GM21526 (cell line): ENCODE measurements around the gene FOXO6.

Source experiments
- ATAC-seq: cut with Tn5 transposase; IDR thresholded peaks from one replicate; pipeline ENCODE4 v1.9.1; 2021; ENCODE audit warnings: moderate library complexity; ENCODE audit not compliant: unreplicated experiment, low FRiP score

Gene FOXO6

DNA sequence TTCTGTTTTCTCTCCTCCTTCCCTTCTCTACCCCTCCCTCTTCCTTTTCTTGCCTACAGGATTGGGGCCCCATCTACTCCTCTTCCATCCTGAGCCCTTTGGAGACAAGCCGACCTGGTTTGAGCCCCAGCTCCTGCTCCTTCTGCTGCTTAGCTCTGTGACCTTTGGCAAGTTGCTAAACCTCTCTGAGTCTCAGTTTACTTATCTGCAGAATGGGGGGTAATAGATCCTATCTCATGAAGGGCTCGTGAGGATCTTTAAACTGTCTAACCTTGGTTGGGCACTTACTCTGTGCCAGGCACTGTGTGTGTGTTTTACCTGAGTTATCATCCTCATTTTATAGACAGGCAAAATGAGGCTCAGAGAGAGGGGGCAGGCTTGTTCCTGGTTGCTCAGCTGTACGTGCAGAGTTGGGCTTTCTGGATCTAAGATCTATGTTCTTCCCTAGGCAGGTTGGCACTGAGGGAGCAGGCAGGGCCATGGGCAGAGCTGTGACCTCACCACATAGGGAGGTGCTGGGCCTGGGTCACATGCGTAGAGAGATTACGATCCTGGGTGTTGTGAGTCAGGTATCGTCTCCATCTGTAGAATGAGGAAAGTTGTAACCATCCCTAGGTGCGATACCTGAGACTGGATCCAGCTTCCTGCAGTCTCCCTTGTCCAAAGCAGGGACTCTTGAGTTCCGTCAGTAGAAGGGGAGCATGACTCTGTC lies 58.5 kb downstream of the FOXO6 start:
- ATAC-seq: no peak

DNA sequence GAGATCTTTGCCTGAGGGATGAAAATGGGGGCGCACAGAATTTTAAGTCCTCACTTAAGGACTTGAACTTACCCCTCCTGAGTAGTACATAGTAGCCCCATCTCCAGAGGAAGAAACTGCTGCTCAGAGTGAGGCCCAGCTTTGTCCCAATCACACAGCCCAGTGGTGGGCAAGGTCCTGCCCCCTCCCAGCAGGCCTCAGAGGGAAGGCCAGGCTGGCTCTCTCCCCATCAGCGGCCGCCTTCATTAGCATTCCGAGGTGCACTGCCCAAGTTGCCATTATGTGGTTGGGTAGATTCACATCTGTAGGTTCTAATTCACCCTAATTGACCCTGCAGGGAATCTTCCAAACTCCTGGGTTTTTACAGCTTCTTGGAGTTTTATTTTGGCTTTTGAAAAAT lies 59.1 kb downstream of the FOXO6 start:
- ATAC-seq: no peak

DNA sequence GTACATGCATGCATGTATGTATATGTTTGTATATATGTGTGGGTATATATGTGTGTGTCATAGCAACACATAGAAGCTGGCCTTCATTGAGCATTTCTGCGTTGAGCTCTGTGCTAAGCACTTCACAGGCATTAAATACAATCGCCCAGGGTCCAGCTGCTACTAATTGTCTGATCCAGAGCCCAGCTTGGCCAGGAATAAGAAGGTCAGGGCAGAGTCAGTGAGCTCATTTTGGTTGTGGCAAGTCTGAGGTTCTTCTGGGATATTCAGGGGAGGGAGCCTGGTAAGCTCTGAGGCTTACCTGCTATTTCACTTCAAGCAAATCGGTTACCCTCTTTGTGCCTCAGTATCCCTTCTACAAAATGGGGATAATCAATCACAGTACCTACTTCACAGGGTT lies 59.6 kb downstream of the FOXO6 start:
- no peak for ATAC-seq

DNA sequence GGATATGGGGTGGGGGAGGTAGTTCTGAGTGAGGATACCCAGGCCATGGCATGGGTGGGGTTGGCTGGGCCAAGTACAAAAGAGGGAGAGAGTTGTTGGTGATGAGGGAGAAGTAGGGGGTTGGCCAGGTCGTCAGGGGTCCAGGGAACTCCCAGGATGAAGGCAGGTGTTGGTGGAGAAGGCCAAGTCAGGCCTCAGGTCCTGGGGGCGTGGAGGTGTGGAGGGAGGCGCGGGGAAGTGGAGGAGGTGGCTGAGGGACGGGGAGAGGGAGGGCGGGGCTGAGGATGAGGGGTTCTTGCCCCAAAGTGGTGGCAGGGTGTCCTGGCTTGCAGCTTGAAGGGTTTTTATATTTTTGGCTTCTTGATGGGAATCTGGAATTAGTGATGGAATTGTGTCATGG lies 61.1 kb downstream of the FOXO6 start:
- ATAC-seq: no peak

DNA sequence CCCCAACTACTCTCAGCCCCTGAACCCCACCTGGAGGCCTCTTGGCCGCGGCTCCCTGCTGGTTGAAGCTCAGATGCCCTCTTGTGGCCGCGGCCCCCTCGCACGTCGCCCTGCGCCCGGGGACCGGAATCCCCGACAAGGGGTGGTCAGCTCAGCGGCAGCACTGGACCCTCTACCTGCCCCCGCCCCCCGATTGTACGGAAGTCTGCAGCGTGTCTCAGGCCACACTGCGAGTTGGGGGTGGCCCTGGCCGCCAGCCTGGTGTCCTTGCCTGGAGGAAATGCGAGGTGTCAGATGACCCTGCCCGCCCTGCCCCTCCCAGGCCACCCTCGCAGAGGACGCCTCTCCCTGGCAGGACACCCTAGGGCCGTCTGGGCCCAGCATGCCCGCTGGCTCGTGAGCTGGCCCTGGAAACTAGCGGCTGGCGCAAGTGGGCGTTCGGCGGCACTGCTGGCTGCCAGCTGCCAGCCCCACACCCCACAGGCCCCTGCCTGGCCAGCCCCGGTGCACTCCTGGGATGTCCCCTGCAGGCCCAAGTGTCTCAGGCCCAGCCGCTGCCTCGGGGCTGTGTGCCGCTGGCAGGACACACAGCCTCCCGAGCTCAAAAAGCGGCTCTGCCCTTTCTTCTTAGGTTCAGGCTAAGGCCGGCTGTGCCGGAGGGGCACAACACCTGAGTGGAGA lies 62.4 kb downstream of the FOXO6 start:
- no peak for ATAC-seq

DNA sequence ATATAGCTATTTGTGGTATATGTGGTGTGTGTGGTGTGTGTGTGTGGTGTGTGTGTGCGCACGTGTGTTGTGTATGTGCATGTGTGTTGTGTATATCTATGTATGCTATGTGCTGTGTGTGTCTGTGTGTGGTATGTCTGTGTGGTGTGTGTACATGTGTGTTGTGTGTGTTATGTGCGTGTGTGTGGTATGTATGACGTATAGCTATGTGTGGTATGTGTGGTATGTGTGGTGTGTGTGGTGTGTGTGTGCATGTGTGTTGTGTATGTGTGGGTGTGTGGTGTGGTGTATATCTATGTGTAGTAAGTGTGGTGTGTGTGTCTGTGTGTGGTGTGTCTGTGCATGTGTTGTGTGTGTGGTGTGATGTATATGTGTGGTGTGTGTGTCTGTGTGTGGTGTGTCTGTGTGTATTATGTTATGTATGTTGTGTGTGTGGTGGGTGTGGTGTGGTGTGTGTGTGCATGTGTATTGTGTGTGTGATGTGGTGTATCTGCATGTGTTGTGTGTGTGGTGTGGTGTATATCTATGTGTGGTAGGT lies 63.4 kb downstream of the FOXO6 start:
- no peak for ATAC-seq

DNA sequence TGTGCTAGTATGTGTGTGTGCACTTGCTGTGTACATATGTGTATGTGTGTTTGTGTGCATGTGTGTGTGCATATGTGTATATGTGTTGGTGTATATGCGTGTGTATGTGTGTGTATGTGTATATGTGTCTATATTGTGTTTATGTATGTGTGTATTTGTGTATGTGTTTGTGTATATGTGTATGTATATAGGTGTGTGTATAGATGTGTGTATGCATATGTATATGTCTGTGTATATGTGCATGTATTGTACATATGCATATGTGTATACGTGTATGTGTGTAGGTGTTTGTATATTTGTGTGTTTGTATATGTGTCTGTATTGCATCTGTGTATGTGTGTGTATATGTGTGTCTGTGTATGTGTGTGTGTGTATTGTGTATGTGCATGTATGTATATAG lies 64.1 kb downstream of the FOXO6 start:
- no peak for ATAC-seq

DNA sequence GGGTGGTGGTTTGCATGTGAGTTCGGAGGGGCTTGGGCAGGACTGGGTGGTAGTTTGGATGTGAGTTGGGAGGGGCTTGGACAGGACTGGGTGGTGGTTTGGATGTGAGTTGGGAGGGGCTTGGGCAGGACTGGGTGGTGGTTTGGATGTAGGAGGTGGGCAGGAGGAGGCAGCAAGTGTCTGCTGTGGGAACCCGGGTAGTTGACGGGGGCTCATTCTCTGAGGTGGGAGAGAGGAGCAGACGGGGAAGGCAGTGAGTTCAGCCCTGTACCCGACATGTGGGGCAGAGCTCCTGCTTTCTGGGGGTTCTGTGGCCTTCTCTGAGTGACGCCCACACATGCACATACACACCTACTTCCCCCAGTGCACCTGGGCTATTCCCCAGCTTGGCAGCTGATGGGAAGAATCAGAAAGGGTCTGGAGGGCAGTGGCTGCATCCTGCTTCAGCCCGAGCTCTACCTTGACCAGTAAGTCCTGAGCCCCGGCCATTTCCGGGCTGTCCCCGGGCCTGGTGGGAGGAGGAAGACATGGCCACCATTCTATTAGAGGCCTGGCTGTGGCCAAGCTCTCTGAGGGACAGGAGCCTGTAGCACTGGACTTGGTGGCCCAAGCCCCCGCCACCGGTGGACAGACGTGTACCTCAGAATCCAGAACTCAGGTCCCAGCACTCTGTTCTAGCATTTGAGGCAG lies 65.1 kb downstream of the FOXO6 start:
- no peak for ATAC-seq

DNA sequence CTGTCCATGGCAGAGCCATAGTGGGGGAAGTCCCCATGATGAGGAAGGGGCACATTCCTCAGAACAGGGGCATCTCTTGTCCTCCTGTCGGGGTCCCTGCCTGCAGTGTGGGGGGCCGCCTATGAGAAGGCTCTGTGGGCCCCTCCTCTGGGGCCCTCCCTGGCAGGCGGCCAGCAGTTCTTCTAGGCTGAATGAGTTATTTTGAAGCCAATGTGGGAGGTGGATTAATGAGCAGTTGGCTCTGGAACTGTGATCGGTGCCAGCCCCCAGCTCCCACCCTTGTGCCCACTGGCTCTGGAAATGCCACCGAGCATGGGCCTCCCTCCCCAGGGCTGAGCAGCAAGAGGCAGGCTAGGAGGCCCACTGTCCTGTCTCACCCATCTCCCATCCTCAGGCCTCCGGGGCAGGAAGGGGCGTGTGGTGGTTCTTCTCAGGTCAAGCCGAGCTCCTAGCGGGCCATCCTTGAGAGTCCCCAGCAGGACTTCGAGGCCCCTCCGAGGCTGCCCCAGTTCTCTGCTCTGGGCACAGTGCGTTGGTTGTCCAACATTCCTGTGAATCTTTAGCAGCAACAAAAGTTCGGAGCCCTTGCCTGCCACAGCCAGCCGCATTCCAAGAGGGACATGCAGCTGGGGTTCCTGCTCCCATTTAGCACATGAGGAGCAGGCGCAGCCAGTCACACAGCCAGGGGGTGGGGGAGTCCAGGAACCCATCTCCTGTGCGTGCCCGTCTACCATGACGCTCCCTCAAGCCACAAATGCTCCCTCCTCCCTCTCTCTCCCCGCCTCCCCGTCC lies 66.1 kb downstream of the FOXO6 start:
- ATAC-seq: no peak

DNA sequence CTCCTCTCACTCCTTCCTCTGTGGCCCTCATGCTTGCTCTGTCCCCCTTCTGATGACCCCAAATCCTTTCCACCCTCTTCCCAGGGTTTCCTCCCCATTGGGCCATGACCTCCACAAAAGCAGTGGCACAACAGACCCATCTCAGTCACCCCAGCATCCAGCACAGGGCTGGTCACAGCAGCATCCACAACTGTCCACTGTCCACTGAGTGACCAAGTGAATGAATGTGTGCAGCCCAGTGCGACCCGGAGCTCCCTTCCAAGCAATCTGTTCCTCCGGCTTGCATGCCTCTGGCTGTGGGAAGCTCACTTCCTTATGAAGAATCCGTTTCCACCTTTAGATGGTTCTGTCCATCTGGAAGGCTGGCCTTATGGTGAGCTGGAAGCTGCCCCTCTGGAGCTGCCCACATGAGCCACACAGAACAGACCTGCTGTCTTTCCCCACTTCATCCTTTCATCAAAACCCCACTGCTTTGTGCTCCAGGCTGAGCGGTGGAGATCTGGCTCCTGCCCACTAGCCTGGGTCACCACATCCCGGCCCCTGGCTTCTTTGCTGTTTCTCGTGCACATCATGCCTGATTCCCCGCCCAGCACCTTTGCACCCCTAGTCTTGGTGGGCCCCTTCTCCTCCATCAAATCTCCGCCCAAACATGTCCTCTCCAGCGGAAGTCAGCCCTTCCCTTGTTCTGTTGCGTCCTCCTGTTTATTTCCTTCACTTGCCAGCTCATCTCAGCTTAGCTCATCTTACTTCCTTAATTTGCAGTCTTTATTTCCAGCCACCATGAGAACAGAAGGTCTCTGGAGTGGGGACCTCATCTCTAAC lies 66.9 kb downstream of the FOXO6 start:
- no peak for ATAC-seq

DNA sequence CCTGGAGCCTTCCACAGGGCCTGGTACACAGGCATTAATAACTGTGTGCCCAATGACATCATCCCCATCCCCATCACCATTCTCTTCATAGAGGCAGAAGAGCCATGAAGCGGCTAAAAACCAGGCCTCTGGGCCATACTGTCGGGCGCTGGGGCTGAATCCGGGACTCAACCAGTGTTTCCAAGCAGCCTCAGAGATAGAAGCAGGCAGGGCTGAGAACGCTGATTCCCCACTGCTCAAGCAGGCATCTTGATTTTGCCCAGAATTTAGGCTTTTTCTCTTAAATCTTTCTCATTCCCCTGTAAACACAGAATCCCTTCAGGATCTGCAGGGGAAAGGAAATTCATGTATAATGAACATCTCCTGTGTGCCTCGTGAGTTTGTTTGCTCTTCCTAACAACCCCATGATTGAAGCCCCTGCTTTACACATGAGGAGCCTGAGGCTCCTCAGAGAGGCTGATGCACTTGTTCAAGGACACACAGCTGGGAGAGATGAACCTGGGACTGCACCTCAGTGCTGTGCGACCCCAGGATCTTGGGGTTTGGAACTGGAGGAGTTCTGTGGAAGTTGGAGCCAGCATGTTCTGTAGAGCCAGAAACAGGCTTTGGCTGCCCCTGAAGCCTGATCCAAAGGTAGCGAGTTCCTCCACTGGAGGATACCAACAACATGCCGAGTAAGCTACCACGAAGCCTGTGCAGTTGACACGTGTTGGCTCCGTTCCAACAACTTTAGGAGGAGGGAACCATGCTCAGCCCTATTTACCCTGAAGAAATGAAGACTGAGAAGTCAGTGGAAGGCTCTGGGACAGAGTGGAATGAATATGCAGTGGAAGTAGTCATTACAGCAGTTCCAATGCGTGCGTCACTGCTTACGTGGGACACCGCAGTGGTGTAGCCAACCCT lies 67.8 kb downstream of the FOXO6 start:
- ATAC-seq: no peak

DNA sequence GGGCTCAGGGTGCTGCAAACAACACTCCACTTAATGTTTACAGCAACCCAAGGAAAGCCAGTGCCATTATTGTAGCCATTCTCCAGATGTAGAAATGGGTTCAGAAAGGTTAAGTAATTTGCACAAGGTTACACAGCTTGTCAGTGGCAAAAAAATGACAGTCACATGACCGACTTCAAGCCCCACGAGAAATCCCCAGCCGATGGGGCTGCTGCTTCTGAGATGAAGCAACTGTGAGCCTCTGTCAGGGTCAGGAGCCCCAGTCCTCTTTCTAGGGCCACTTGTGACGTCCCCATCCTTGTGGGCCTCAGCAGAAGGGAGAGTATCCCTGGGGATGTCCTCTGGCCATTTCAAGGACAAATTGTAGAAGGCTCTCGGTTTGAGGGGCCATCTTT lies 68.4 kb downstream of the FOXO6 start:
- ATAC-seq: no peak

DNA sequence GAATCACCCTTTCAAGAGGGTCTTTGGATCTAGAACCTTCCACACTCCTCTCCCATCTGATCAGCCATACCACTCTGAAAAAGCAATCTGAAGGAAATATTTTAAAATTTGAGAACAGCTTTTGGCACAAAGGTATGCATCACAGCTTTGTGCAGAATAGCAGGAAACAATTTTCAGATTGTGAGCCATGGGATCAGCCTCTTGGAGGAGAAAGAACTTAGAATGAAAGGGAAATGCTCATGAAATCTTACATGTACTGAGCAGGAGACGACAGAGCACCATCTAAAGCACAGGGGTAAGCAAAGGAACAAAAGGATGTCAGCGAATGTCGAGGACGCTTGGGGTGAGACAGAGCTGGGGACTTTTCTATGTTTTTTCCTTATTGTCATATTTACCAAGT lies 68.8 kb downstream of the FOXO6 start:
- ATAC-seq: no peak

DNA sequence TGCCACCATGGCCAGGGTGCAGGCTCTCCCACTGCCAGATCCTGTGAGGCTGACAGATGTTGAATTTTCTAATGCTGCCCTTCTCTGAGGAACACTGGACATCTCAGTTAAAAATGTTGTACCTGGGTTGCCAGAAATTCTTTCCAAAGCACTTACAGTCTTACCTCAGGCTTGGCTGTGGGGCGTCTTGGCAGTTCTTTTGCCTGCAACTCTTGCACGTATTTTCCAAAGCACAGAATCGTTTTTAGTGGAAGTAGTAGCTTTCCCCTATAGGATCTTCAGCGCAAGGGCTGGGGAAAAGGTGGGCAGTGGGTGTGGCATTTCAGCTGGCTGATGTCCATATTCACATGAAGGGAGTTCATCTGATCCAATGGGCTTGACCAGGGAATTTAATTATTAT lies 69.3 kb downstream of the FOXO6 start:
- no peak for ATAC-seq

DNA sequence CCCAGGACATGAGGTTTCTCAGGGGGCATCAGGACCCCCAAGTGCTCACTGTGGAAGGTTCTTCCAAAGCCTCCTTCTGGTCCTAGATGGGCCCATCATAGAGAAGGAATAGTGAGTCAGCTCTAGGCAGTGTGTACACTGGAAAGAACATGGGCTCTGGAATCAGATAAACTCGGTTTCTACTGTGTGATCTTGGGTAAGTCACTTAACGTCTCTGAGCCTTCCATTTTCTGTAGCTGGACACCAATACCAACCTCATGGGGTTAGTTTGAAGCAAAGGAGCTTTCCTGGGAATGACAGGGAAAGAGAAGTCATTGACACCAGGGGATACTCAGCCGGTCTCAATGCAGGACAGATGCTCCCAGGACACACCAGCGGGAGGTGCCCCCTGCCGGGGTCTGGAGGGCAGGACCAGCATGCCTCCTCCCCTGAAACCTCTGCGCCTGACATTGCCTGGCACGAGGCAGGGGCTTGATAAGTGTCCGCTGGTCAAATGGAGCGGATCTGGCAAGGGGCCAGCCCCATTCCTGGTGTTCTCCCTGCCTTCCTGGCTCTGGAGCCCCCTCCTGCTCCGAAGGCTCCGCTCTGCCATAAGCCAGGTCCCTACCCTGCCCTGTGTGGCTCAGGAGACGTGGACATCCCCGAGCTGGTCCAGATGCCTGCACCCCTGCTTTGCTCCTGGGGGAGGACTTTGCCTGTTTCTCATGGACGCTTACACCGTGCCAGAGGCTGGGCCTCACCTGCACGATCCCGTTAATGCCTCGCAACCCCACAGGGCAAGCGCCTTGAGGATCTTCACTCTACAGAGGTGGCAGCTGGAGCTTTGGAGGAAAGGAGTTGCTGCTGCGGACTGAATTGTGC lies 70.5 kb downstream of the FOXO6 start:
- ATAC-seq: no peak
